NCI-H460 (cell line): Measurements from ENCODE around the gene G6PC3. TPM values are rescaled to one million over a fixed set of nuclear protein-coding genes. Genes with fewer than 3 reads are reported as not detected.
"Not testable (repeated sequence)": the region's sequence is repeated elsewhere in the genome, so short reads cannot be mapped to it uniquely, and the experiment has no call there.

Experiments used
- DNase-seq: peaks from one replicate; pipeline ENCODE4 v3.0.0-alpha.2; 2016; ENCODE audit warnings: low read depth; ENCODE audit errors: extremely low read depth
- total RNA-seq: library from RNA; depleted of rRNA; stranded (reverse); fragments of >200 nt; shearing (Covaris generic); gene quantifications from 2 replicates; pipeline ENCODE4 v1.2.3, GENCODE V29; 2014

G6PC3 gene
- total RNA-seq, 1 experiment from 2014 or later: 62.0 TPM

DNA sequence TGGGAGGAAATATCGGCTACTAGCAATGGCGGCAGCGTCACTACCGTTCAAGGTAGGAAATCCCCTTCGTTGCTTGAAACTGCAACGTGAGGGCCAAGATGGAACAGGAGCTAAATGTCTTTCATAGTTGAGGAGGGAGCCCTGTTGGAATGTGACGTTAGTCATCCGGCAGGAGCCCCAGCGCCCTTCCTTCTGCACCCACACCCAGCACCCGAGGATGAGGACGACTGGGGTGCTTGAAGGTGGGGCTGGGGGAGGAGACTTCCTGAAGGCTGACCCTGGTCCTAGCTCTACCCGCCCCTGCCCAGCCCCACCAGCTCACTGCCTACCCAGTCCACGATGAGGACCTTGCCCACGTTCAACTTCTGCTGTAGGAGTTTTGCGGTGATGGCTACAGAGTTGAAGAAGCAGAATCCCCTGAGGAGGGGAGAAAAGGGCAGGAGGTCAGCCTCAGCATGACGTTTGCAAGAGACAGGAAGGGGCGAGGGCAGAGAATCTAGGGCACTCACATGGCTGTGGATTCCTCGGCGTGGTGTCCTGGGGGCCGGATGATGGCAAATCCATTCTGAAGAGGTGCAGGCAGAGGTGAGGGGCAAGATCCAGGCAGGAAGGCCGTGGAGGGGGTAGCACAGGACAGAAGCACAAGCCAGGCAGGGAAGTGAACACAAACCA, 11.9 kb downstream of the G6PC3 start:
- no peak for DNase-seq

DNA sequence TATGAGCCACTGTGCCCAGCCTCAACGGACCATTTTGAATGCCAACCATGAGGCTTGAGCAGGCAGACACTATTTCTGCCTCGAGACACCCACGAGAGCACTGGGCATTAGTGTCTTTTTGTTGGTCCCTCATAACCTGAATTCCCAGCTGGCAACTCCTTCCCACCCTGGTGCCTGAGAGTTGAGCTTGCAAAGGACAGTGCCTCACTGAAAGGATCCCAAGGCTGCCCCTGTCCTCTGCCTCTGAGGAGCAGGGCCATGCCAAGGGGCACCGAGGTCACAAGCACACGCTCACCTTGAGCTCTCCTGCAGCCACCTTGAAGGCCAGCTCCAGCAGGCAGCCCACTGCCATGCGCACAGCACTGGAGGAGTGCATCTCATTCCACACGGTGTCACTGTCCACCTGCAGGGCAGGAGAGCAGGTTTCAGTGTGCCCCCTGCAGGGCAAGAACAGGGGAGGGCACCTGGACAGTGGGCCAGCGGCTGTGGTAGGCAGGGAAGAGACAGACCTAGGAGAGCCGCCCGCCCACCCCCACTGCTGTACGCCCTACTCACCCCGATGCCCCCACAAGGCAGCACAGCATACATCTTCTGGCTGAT, 12.8 kb downstream of the G6PC3 start:
- no peak for DNase-seq

DNA sequence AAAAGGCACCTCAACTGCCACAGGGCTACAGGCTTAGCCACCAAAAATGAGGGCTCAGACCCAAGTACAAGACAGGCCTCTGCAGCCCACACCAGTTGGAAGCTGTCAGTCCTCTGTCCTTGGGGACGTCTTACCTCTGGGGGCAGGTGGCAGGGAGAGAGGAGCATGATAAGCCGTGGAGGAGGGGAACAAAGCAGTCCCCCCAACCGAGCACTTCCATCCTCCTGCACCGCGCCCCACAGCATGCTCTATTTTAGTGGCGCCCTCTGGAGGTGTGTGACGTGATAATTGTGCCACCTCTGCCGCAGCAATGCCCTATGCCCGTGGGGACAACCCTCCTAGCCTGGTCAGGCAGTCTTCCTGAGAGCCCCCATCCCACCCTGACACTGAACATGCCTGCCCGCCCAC, 13.6 kb downstream of the G6PC3 start:
- no peak for DNase-seq

DNA sequence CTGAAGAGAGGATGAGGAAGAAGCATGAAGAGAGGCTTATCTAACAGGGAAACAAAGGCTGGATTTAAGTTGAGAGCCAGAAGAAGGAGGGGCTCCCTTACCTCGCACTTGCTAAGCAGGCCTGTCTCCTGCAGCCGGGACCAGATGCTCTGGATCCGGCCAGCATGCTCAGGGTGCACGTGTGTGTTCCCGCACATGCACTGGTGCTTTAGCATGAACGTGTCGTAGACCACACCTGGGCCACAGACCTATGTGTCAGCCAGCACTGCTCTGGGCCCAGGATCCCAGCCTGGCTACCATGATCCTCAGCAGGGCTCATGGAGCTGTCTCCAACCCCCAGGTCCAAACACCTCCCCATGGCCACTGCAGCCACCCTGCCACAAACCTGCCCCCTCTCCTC, 14.4 kb downstream of the G6PC3 start:
- DNase-seq: no peak

DNA sequence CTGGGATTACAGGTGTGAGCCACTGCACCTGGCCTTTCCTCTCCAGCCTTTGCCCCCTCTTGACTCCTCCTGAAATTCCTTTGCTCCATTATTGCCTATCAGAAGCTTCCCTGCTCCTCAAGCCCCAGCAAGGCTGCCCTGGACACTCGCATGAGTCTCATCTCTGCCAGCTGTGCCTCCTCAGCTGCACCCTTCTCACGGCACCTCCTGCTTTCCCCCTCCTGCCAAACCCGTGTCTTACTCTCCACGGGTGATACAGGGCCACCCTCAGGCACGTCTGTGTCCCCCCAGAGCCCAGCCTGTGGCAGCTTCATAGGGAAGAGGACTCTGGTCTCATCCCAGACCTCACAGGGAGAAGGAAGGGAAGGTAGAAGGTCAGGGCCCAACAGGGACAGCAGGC, 15.4 kb downstream of the G6PC3 start:
- no peak for DNase-seq

DNA sequence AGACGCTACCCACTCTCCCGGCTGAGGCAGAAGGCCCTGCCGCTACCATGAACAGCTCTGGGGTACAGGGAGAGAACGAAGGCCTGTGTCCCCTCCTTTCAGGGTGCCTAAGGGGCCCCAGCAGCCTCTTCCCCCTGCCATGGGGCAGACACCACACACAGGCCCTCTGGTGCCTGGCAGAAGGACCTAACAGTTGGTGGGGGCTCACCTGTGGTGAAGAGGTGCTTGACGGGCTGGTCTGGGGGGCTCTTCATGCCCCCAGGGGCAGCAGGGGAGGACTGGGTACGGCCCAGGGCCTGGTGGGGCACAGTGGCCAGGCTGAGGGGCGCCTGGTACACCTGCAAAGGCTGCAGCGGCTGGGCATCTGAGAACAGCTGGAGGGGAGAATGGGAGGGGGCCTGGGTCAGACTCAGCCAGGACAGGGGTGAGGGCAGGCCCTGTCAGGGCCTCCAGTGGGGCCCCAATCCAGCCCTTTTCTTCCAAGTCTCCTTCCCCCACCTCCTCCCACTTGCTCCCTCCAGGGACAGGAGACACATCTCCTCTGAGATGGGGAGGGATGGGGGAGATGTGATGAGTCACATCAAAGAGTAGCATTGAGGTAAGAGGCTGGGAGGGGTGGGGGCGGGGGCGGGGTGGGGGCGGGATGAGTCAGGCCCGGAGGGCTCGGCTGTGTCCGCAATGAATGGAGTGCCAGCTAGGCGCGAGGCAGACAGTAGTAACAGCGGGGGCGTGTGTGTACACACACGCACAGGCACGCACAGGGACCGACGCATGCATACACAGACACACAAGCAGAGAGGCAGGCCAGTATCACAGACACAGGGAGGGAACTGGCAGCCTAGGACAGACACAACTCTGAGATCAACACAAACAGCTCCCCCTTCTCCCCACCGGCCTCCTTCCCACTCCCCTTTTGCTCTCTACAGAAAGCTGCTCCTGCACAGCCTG, 16.1 kb downstream of the G6PC3 start:
- peak; percentile 55 for DNase-seq

DNA sequence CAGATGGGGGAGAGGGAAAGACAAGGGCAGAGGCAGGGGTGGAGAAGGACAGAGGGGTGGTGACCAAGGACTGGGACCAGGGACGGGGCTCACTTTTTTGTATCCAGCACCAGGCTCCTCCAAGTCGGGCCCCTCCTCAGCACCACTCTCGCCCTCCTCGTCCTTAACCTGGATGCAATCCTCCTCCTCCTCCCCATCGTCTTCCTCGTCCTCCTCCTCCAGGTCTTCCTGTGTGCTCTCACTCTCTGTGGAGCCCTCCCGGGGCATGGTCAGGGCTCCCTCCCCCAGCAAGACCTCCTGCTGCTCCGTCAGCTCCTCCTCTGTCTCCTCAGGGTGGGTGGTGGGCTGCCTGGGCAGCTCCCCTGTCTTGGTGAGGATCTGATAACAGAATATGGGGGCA, 16.8 kb downstream of the G6PC3 start:
- no peak for DNase-seq

DNA sequence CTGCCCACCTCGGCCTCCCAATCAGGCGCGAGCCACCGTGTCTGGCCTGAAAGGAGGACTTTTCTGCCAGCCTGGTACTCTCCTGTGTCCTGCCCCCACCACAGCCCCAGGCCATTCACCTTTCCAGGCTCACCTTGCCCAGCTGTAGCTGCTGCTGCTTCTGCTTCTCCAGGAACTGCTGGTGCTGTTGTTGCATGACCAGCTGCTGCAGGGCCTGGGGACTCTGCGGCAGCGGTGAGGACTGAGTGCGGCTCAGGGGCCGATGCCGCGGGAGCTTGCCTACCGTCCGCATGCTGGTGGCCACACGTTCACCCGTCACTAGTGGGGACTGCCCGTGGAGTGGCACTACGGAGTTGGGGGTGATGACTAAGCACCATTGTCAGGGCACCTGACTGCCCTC, 17.7 kb downstream of the G6PC3 start:
- no peak for DNase-seq

DNA sequence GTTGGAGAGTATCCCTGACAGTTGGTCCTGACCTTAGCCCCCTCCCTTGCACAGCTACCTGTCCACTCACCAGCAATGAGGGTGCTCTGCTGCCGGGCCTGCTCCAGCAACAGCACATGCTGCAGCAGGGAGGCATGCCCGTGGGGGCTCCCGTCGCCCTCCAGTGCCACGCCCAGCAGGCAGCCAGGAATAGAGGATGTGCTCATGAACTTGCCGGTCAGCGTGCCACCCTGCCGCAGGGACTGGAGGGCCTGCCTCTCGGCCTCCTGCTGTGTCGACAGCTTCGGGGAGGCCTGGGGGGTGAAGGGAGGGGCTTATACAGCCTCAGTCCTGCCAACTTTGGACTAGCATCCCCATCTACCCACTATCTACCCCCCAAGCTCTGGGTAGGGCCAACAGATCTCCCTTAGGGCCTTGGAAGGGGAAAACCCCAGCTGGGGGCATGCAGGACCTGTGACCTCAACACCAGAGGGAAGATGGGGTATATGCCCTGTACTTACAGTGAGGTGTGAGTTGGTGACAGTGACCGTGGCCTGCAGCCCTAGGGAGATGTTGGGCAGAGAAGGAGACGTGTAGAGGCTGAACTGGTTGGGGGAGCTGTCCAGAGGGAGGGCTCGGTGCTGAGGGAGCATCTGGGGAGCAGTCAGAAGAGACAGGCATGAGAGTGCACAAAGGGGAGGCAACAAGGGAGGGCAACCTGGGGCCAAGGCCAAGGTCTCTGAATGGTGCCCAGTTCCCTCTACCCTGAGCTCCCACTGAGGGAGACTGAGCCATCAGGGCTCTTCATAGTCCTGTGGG, 20.9 kb downstream of the G6PC3 start:
- no peak for DNase-seq

DNA sequence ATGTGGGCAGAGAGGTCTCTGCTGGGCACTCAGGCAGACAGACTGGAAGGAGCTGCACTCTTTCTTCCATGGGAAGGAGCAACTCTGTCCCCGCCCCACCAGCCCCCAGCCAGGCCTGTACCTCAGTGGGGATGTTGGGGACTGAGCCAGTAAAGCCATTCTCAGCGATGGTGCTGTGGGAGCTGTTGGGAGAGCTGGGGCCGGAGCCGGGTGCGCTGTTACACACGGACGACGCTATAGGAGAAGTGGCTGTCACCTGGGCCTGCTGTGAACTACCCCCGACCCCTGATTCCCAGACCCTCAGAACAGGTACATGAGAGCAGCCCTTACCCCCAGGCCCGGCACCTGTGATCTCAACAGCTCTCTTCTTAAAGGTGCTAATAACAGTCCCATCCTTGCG, 21.5 kb downstream of the G6PC3 start:
- no peak for DNase-seq

DNA sequence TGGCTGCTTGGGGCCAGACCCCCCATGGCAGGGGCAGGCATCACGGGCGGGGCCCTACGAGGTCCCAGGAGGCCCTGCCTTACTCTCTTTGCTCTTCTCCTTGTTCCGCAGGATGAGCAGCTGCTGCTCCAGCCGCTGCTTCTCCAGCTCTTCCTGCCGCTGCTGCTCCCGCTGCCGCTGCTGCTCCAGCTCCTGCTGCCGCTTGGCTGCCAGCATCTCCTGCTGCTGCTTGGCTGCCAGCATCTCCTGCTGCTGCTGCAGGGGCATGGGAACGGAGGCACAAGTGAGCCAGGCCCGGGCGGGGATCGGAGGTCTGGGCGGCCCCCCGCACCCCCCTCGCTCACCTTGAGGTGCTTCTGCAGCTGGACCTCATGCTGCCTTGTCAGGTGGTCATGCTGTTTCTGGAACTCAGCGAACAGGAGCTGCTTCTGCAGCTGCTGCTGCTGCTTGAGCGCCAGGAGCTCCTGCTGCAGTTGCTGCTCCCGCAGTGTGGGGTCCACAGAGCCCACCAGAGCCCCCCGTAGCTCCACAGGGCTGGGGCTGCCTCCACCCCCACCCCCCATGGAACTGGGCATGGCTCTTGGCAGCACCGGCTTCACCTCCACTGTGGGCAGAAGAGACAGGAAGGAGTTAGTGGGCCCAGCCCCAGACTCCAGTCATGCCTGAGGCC, 22.8 kb downstream of the G6PC3 start:
- no peak for DNase-seq

DNA sequence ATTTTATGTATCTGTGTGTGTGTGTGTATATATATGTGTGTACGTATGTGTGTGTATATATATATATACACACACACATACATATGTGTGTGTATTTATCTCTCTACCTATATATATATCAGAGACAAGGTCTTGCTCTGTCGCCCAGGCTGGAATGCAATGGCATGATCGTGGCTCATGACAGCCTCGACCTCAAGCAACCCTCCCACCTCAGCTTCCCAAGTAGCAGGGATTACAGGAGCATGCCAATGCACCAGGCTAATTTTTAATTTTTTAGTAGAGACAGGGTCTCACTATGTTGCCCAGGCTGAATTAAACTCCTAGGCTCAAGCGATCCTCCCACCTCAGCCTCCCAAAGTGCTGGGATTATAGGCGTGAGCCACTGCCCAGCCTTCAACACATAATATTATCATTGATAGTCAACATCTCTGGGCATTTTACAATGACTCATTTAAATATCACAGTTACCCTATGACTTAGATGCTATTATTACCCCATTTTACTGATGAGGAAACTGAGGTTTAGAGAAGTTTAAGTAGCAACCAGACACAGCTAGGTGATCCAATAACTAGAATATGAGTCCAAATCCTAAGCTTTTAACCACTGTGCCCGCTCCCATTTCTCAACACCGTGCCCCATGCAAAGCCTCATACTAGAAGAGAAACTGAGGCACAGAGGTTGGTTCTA, 24.3 kb downstream of the G6PC3 start:
- no peak for DNase-seq

DNA sequence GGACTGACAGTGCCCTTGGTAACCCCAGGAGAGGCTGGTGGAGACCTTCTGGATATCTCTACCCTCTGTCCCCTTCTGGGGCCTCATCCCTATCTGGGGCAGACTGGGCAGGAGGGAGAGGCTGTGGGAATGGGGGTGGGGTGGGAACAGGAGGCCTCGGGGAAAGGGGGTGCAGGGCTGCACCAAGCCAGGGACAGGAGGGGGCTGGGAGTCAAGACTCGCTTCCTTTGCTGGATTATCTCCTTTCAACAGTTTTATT, 24.8 kb downstream of the G6PC3 start:
- DNase-seq: no peak

DNA sequence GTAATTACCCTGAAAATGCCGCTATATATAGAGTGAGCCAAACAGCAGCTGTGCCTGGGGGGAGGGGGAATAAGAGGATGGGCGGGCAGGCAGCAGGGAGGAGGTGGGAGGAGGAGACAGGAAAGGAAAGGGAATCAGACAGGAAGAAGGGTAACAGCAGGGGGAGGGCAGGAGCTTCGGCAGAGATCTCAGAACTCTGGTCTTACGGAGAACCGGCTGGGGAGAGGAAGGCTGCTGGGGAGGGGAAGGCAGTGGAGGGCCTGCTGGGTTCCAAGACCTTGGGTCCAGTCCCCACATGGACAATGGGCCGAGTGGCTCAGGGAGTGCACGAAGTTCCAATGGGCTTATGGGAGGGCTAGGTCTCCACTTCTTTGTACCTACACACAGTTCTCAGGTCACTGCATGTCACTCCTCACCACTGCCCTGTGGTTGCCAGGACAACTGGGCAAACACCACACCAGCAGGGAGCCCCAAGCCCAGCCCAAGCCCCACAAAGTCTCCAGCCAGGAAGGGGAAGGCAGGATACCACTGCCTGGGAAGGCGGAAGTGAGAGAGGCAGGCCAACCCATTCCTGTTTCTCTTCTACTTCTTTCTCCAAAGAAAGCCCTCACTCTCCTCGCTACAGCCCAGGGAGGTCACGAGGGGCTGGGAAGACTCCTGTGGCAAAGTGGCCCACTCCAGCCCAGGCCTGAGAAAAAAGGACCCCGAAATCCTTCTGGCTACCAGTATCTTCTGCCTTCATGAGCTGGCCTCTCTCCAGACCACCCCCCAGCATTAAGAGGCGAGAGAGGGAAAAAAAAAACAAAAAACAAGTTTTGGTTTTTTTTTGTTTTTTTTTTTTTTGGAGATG, 25.3 kb downstream of the G6PC3 start:
- DNase-seq: peak; percentile 69

DNA sequence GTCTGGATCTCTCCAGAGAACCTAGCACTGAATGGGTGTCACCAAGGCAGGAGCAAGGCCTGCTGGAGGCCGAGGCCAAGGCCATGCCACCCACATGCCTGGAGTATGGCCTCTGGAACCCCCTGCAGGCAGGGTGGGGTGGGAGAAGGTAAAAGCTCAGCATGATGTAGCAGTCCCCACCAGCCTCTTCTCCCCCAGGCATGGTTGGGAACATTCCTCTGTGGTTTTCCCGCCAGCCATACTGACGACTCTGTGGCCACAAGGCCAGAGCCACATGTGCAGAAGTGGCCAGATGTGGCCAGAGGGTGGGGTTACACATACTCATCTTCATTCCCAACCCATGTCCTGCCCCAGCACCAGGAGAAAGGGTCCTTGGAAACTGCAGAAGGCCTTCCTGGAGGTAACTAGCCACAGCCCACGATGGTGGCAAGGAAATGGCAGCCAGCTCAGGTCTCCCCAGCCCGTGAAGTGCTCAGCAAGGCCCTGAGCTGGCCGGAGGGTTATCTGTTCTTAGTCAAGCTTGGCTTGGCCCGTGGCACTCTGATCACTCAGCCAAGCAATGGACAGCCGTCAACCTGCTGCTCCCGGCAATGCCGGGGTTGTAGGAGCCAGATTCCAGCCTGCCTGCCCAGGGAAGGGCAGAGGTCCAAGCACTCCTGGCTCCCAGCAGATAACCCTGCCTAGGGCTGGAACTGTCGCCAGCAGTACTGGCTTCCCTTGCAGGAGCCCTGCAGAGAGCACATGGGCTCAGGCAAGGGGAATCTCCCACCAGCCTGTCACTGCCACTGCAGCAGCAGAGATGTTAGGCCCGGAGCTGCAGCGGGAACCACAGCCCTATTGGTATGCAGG, 26.8 kb downstream of the G6PC3 start:
- no peak for DNase-seq

DNA sequence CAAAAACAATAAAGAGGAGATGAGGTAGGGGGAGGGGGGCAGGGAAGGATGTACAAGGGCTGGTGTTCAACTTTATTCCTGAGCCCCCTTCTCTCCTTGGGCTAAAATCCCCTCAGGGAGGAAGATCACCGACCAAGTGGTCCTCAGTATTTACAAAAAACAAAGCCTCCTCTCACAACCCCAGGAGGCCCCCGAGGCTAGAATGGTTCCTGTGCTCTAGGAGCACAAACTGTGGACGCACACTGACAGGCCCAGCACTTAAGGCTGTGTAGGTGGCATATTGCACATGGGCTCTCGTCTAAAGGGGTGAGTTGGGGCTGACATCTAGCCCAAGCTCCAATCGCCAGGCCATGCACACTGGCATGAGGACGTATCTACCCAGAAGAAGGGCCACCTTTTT, 31.3 kb downstream of the G6PC3 start:
- DNase-seq: not testable (repeated sequence)

DNA sequence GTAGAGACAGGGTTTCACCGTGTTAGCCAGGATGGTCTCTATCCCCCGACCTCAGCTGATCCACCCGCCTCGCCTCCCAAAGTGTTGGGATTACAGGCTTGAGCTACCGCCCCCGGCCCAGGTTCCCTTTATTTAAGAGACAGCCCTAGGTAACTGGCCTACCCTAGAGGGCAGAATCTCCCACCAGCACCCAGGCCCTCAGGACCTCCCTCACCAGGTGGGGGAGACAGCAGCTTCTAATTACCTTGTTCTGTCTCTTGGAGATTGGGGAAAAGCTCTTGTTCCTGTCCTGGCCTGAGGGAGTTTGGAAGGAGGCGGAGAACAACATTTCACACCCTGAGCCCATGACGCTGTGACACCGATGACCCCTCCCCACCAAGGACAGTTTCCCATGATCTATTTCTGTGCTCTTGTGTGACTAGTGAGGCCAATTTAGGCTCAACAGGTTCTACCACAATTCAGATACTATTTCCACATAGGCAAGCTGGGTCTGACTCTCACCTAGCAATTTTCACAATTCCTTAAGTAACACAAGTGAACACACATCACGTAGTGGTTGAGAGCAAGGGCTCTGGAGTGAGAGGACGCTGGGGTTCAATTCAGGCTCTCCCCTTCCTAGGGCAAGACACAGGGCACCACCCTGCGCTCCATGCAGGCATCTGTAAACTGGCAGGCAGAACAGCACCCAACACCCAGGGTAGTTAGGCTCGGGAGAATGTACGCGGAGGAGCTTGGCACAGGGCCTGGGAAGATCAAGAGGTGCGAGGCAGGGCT, 32.5 kb downstream of the G6PC3 start:
- DNase-seq: no peak
